Kidney capillary endothelial cell (primary cell): Measurements from ENCODE around the gene ARHGAP4.

Experiments used
- DNase-seq: peaks from one replicate; pipeline ENCODE4 v3.0.0-alpha.2; 2018; ENCODE audit warnings: low spot score

ARHGAP4 gene

GRCh38 chrX:153945956-153946943 is 20.2 kb upstream of the ARHGAP4 start:
- no peak for DNase-seq

- DNase-seq = no peak
Measured at GRCh38 chrX:153944800-153945150, 18.7 kb upstream of the ARHGAP4 start.

GRCh38 chrX:153944140-153944799 is 18.2 kb upstream of the ARHGAP4 start, which contains the start of gene RENBP:
Gene RENBP, minus strand, starts transcription at chrX:153944643. Its CDS starts 33 bp downstream, at chrX:153944610.
- DNase-seq = no peak

GRCh38 chrX:153941336-153942252 is 15.5 kb upstream of the ARHGAP4 start:
- DNase-seq = no peak

- no peak for DNase-seq
Measured at GRCh38 chrX:153939573-153939972, 13.5 kb upstream of the ARHGAP4 start.

- no peak for DNase-seq
Measured at GRCh38 chrX:153938226-153938786, 12.2 kb upstream of the ARHGAP4 start.

GRCh38 chrX:153937056-153937455 is 11.0 kb upstream of the ARHGAP4 start:
- DNase-seq = no peak

GRCh38 chrX:153935326-153935851 is 9.3 kb upstream of the ARHGAP4 start:
- DNase-seq = no peak

- DNase-seq = peak; percentile 56
Measured at GRCh38 chrX:153934762-153935325, 8.8 kb upstream of the ARHGAP4 start, which contains the start of gene NAA10. Gene NAA10, minus strand, starts transcription at chrX:153935037. Its CDS starts 133 bp downstream, at chrX:153934904.

- no peak for DNase-seq
Measured at GRCh38 chrX:153934148-153934761, 8.2 kb upstream of the ARHGAP4 start.

- DNase-seq = no peak
Measured at GRCh38 chrX:153933748-153934147, 7.7 kb upstream of the ARHGAP4 start.

- no peak for DNase-seq
Measured at GRCh38 chrX:153932220-153932915, 6.3 kb upstream of the ARHGAP4 start.

- no peak for DNase-seq
Measured at GRCh38 chrX:153931748-153932147, 5.7 kb upstream of the ARHGAP4 start.

- DNase-seq = no peak
Measured at GRCh38 chrX:153931151-153931550, 5.1 kb upstream of the ARHGAP4 start.

- no peak for DNase-seq
Measured at GRCh38 chrX:153930011-153930910, 4.2 kb upstream of the ARHGAP4 start.

GRCh38 chrX:153929576-153929975 is 3.5 kb upstream of the ARHGAP4 start:
- DNase-seq = no peak

- DNase-seq = no peak
Measured at GRCh38 chrX:153928846-153929245, 2.8 kb upstream of the ARHGAP4 start.

- DNase-seq = peak; percentile 93
Measured at GRCh38 chrX:153927922-153928760, 2.1 kb upstream of the ARHGAP4 start.
